ENCODE results near the gene TTR.

The TTR gene

DNA sequence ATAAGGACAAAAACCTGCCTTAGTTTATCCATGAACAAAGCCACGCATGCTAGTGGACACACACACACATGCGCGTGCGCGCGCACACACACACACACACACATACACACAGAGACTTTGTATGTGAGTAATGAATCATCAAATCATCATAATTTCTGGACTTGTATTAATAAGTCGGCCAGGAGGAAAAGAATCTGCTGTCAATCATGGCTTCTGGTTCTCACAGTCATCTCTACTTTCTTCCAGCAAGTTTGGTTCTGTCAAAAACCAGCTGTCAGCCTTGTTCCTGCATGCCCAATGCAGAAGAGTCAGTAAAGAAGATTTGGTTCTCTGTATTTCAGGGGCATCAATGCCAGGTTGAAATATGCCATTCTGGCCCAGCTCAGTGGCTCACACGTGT lies 1.1 kb upstream of the TTR start:
- peaks cover 8% of the 10 kb centered on the region for H3K27me3 Mint-ChIP-seq
- H3K36me3 Mint-ChIP-seq, result no peaks in the 10 kb centered on the region
- no peak overlapping the region for H3K27ac Mint-ChIP-seq
- CTCF ChIA-PET, result no interaction called here
- no peak overlapping the region for H3K4me3 Mint-ChIP-seq
- H3K9me3 Mint-ChIP-seq, result no peaks in the 10 kb centered on the region
- no peaks in the 10 kb centered on the region for H3K4me1 Mint-ChIP-seq
- no peak for DNase-seq

DNA sequence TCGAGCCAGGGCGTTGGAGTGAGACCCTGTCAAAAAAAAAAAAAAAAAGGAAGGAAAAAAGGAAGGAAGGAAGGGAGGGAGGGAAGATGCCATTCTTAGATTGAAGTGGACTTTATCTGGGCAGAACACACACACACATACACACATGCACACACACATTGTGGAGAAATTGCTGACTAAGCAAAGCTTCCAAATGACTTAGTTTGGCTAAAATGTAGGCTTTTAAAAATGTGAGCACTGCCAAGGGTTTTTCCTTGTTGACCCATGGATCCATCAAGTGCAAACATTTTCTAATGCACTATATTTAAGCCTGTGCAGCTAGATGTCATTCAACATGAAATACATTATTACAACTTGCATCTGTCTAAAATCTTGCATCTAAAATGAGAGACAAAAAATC lies 564 bp upstream of the TTR start:
- Mint-ChIP-seq H3K27me3 (peaks cover 8% of the 10 kb centered on the region), H3K27ac (no peak overlapping the region), H3K9me3 (no peaks in the 10 kb centered on the region), H3K36me3 (no peaks in the 10 kb centered on the region), H3K4me3 (no peak overlapping the region), H3K4me1 (no peaks in the 10 kb centered on the region)
- DNase-seq, result no peak
- CTCF ChIA-PET, result no interaction called here

DNA sequence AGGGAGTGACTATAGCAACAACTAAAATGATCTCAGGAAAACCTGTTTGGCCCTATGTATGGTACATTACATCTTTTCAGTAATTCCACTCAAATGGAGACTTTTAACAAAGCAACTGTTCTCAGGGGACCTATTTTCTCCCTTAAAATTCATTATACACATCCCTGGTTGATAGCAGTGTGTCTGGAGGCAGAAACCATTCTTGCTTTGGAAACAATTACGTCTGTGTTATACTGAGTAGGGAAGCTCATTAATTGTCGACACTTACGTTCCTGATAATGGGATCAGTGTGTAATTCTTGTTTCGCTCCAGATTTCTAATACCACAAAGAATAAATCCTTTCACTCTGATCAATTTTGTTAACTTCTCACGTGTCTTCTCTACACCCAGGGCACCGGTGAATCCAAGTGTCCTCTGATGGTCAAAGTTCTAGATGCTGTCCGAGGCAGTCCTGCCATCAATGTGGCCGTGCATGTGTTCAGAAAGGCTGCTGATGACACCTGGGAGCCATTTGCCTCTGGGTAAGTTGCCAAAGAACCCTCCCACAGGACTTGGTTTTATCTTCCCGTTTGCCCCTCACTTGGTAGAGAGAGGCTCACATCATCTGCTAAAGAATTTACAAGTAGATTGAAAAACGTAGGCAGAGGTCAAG lies 955 bp downstream of the TTR start:
- peaks cover 8% of the 10 kb centered on the region for H3K27me3 Mint-ChIP-seq
- no peaks in the 10 kb centered on the region for H3K4me1 Mint-ChIP-seq
- no peaks in the 10 kb centered on the region for H3K9me3 Mint-ChIP-seq
- no peak for DNase-seq
- no peaks in the 10 kb centered on the region for H3K36me3 Mint-ChIP-seq
- H3K4me3 Mint-ChIP-seq, result no peak overlapping the region
- no peak overlapping the region for H3K27ac Mint-ChIP-seq
- CTCF ChIA-PET, result interaction anchor here (0.7 kb wide), 1 partner anchor 130 kb away, joined by 4 read pairs; no protein-coding TSS in a partner anchor

DNA sequence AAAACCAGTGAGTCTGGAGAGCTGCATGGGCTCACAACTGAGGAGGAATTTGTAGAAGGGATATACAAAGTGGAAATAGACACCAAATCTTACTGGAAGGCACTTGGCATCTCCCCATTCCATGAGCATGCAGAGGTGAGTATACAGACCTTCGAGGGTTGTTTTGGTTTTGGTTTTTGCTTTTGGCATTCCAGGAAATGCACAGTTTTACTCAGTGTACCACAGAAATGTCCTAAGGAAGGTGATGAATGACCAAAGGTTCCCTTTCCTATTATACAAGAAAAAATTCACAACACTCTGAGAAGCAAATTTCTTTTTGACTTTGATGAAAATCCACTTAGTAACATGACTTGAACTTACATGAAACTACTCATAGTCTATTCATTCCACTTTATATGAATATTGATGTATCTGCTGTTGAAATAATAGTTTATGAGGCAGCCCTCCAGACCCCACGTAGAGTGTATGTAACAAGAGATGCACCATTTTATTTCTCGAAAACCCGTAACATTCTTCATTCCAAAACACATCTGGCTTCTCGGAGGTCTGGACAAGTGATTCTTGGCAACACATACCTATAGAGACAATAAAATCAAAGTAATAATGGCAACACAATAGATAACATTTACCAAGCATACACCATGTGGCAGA lies 3.6 kb downstream of the TTR start:
- CTCF ChIA-PET, result no interaction called here
- H3K4me3 Mint-ChIP-seq, result no peak overlapping the region
- H3K27me3 Mint-ChIP-seq, result peaks cover 11% of the 10 kb centered on the region

DNA sequence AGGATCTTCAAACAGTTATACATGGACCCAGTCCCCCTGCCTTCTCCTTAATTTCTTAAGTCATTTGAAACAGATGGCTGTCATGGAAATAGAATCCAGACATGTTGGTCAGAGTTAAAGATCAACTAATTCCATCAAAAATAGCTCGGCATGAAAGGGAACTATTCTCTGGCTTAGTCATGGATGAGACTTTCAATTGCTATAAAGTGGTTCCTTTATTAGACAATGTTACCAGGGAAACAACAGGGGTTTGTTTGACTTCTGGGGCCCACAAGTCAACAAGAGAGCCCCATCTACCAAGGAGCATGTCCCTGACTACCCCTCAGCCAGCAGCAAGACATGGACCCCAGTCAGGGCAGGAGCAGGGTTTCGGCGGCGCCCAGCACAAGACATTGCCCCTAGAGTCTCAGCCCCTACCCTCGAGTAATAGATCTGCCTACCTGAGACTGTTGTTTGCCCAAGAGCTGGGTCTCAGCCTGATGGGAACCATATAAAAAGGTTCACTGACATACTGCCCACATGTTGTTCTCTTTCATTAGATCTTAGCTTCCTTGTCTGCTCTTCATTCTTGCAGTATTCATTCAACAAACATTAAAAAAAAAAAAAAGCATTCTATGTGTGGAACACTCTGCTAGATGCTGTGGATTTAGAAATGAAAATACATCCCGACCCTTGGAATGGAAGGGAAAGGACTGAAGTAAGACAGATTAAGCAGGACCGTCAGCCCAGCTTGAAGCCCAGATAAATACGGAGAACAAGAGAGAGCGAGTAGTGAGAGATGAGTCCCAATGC lies 4.6 kb downstream of the TTR start:
- no peak for DNase-seq
- CTCF ChIA-PET, result no interaction called here
- Mint-ChIP-seq H3K27ac (no peak overlapping the region), H3K4me1 (no peaks in the 10 kb centered on the region), H3K9me3 (no peaks in the 10 kb centered on the region), H3K4me3 (no peak overlapping the region), H3K27me3 (peaks cover 7% of the 10 kb centered on the region), H3K36me3 (no peaks in the 10 kb centered on the region)

More for the DNA sequence above, 3.6 kb downstream of the TTR start:
- Mint-ChIP-seq H3K36me3 (no peaks in the 10 kb centered on the region), H3K27ac (no peak overlapping the region), H3K9me3 (no peaks in the 10 kb centered on the region), H3K4me1 (no peaks in the 10 kb centered on the region)
- no peak for DNase-seq

DNA sequence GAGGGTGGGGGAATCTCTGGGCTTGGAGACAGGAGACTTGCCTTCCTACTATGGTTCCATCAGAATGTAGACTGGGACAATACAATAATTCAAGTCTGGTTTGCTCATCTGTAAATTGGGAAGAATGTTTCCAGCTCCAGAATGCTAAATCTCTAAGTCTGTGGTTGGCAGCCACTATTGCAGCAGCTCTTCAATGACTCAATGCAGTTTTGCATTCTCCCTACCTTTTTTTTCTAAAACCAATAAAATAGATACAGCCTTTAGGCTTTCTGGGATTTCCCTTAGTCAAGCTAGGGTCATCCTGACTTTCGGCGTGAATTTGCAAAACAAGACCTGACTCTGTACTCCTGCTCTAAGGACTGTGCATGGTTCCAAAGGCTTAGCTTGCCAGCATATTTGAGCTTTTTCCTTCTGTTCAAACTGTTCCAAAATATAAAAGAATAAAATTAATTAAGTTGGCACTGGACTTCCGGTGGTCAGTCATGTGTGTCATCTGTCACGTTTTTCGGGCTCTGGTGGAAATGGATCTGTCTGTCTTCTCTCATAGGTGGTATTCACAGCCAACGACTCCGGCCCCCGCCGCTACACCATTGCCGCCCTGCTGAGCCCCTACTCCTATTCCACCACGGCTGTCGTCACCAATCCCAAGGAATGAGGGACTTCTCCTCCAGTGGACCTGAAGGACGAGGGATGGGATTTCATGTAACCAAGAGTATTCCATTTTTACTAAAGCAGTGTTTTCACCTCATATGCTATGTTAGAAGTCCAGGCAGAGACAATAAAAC lies 6.5 kb downstream of the TTR start:
- Mint-ChIP-seq H3K4me3 (no peak overlapping the region), H3K27ac (no peak overlapping the region), H3K4me1 (no peaks in the 10 kb centered on the region), H3K36me3 (no peaks in the 10 kb centered on the region), H3K27me3 (peaks cover 7% of the 10 kb centered on the region), H3K9me3 (no peaks in the 10 kb centered on the region)
- CTCF ChIA-PET, result interaction anchor here (1.1 kb wide), 1 partner anchor 125 kb away, joined by 4 read pairs; no protein-coding TSS in a partner anchor
- DNase-seq, result no peak

DNA sequence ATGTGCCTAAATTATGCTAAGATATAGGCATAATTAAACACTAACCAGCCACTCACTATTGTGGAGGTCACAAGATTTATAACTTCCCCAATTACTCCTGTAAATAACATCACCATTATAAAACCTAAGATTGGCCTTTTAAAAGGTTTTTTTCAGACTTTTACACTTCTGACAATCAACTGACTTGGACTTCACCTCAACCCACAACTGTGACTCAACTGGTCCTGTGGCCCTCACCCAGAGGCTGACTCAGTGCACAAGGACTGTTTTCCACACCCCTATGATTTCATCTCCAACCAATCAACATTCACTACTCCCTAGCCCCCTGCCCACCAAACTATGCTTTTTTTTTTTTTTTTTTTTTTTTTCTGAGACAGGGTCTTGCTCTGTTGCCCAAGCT lies 11.6 kb downstream of the TTR start:
- DNase-seq, result no peak
- Mint-ChIP-seq H3K4me1 (no peaks in the 10 kb centered on the region), H3K4me3 (no peak overlapping the region), H3K27ac (no peak overlapping the region), H3K9me3 (no peaks in the 10 kb centered on the region), H3K27me3 (peaks cover 4% of the 10 kb centered on the region), H3K36me3 (no peaks in the 10 kb centered on the region)
- CTCF ChIA-PET, result no interaction called here

DNA sequence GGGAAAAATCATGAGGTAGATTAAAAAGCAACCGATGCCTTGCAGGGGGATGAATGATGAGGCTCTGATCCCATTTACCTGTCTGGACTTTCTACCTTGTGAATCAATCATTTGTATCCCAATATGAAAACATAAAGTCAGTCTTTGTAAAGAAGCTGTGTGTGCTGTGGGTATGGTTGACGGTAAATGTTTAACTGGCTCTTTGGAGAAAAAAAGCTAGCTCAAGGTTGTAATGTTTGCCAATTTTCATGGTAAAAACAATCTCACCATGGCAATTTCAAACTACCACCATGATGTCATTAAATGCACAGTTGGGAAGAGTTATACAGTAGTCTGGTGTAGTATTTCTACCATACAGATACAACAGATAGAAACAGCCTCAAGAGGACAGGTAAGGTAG lies 14.6 kb downstream of the TTR start:
- no peaks in the 10 kb centered on the region for H3K4me1 Mint-ChIP-seq
- H3K36me3 Mint-ChIP-seq, result no peaks in the 10 kb centered on the region
- H3K27ac Mint-ChIP-seq, result no peak overlapping the region
- CTCF ChIA-PET, result interaction anchor here (1.1 kb wide), 1 partner anchor 46 kb away, joined by 3 read pairs; no protein-coding TSS in a partner anchor
- peaks cover 6% of the 10 kb centered on the region for H3K27me3 Mint-ChIP-seq
- H3K4me3 Mint-ChIP-seq, result no peak overlapping the region
- no peak for DNase-seq
- H3K9me3 Mint-ChIP-seq, result no peaks in the 10 kb centered on the region

DNA sequence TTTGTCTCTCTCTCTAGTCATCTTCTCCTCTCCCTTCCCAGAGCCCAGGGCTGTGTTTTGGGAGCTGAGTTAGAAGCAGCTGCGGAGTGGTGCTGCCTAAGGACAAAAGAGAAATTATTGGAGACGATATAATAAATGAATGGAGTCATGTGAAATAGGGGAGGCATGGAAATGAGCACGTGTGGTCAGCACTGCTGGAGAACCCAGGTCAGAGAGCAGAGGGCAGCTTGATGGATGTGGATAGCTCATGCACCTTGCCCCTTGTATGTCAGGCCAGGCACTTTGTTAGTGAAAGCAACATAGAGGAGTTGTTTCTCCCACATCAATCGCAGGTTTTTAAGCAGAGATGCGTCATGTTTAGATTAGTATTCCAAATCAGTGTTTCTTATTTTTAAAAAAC lies 15.7 kb downstream of the TTR start:
- Mint-ChIP-seq H3K4me3 (no peak overlapping the region), H3K27ac (no peak overlapping the region)

DNA sequence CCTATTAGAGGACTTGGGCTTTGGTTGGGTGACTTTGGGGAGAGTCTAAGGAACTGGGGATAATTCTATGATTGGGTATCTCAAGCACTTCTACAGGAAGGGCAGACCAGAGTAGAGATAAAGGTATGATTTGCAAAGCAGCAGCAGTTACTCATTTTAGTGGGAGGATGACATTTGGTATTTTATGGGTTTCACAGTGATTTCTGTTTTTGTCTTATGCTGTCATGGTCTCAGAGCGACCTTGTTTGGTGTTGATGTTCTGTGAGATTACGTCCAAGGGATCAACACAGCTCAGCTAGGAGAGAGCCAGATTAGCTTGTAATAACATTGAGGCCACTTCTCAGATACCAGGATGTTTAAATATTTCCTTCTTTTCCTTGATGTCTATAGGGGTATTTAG lies 18.2 kb downstream of the TTR start:
- CTCF ChIA-PET, result interaction anchor here (1.2 to 1.6 kb wide), 3 partner anchors 111 to 115 kb away, joined by 3 to 7 read pairs (median 3); no protein-coding TSS in a partner anchor

More for the DNA sequence above, 15.7 kb downstream of the TTR start:
- CTCF ChIA-PET, result interaction anchor here (1.1 kb wide), 1 partner anchor 47 kb away, joined by 3 read pairs; no protein-coding TSS in a partner anchor
- no peaks in the 10 kb centered on the region for H3K36me3 Mint-ChIP-seq
- peaks cover 6% of the 10 kb centered on the region for H3K27me3 Mint-ChIP-seq
- H3K4me1 Mint-ChIP-seq, result no peaks in the 10 kb centered on the region
- no peak for DNase-seq
- no peaks in the 10 kb centered on the region for H3K9me3 Mint-ChIP-seq

DNA sequence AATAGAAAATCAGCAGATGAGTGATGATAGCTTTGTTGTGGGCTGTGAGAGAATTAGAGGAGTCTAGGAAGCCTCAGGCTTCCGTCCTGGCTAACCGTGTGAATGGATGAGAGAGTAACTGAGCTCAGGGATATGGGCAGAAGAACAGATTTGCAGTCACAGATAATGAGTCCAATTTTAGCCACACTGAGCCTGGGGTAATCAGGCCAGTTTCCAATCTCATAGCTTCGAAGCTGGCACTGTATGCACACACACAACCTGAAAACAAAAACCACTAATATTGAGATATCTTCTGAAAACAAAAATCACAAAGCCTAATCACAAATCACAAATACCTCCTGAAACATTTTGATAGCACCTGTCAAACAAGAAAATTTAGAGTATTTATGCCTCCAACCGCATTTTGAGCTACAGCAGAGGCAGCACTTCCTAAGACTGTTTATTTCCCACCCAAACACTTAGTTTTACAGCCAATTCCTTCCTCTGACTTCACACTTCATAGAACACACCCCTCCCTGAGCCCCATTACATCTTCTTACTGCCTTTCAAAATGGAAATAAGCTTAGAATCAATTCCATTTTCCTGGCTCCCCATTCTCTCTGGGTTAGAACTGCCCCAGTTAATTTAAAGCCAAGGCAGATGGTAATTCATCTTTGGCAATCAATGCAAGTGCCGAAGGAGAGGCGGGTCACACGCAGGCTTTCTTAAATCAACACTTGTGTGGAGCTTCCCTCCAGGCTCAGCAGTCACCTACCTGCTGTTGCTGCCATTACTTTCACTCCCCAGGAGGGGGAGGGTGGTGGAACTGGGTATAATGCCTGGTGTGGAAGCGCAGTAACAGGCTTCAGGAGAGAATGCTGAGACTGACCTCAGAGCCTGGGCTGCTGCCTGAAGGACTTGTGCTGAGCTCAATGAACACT lies 18.9 kb downstream of the TTR start:
- no peaks in the 10 kb centered on the region for H3K4me1 Mint-ChIP-seq
- no peak overlapping the region for H3K4me3 Mint-ChIP-seq
- H3K27me3 Mint-ChIP-seq, result peaks cover 6% of the 10 kb centered on the region
- DNase-seq, result no peak
- CTCF ChIA-PET, result interaction anchor here (1.2 to 1.6 kb wide), 3 partner anchors 110 to 114 kb away, joined by 3 to 7 read pairs (median 3); no protein-coding TSS in a partner anchor
- no peaks in the 10 kb centered on the region for H3K36me3 Mint-ChIP-seq
- H3K27ac Mint-ChIP-seq, result no peak overlapping the region
- no peaks in the 10 kb centered on the region for H3K9me3 Mint-ChIP-seq

More for the DNA sequence above, 18.2 kb downstream of the TTR start:
- peaks cover 6% of the 10 kb centered on the region for H3K27me3 Mint-ChIP-seq
- DNase-seq, result no peak
- H3K9me3 Mint-ChIP-seq, result no peaks in the 10 kb centered on the region
- no peaks in the 10 kb centered on the region for H3K36me3 Mint-ChIP-seq
- H3K4me3 Mint-ChIP-seq, result no peak overlapping the region
- H3K27ac Mint-ChIP-seq, result no peak overlapping the region
- no peaks in the 10 kb centered on the region for H3K4me1 Mint-ChIP-seq

DNA sequence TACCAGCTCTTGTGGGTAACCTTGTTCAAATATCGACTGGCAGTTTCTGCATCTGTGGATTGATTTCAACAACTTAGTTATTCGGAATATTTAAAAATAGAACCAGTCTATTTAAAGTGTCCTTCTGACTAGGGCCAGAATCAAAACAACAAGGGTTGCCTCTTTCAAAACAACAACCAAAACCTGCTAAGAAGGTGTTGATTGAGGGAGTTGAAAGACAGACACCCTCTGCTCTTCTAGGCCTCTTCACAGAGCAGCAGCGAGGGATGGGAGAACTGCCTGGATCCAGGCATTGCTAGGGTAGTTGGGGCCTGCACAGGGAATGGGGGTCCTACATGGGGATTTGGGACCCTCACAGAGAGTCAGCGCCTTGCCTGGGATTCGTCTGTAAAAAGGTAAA lies 19.8 kb downstream of the TTR start:
- H3K27ac Mint-ChIP-seq, result no peak overlapping the region
- CTCF ChIA-PET, result no interaction called here
- H3K36me3 Mint-ChIP-seq, result no peaks in the 10 kb centered on the region

DNA sequence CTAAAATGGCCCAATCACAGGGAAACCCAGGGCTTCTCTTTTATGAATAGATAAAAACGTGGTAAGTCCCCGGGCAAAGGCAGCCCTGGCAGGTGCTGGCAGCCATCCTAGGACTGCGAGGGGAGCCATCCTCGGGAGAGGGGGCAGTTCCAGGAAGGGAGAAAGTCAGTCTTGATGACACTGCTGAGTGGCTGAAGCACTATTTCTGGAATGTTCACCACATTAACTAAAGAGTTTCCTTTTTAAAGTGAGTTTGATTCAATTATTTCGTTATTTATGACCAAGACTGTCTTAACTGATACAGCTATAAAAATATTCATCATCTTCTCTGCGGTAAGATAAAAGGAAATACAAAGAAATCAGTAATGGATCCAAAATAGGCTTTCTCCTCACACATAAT lies 20.4 kb downstream of the TTR start:
- Mint-ChIP-seq H3K4me1 (no peaks in the 10 kb centered on the region), H3K36me3 (no peaks in the 10 kb centered on the region), H3K4me3 (no peak overlapping the region), H3K9me3 (no peaks in the 10 kb centered on the region), H3K27ac (no peak overlapping the region), H3K27me3 (peaks cover 6% of the 10 kb centered on the region)
- CTCF ChIA-PET, result no interaction called here
- no peak for DNase-seq

More for the DNA sequence above, 19.8 kb downstream of the TTR start:
- no peak overlapping the region for H3K4me3 Mint-ChIP-seq
- DNase-seq, result no peak
- H3K27me3 Mint-ChIP-seq, result peaks cover 6% of the 10 kb centered on the region
- H3K9me3 Mint-ChIP-seq, result no peaks in the 10 kb centered on the region
- no peaks in the 10 kb centered on the region for H3K4me1 Mint-ChIP-seq
